OCI-LY7 (cell line): ENCODE measurements around the gene UACA. TPM values are rescaled to one million over a fixed set of nuclear protein-coding genes. Genes with fewer than 3 reads are reported as not detected.

ENCODE experiments used
- BruUV-seq: library from RNA; stranded (reverse); fragments of 400-500 nt; replicated peaks from 2 replicates; lab custom pipeline; 2021; lab: Mats Ljungman, UMichigan
- CTCF ChIA-PET: fragments of 300-600 bp; sonication (Branson Sonifier 250); formaldehyde crosslinking; loops from one replicate; lab custom pipeline; 2022; ENCODE audit warnings: antibody characterized with exemption; ENCODE audit not compliant: unreplicated experiment; lab: Charles Lee
- POLR2A ChIA-PET: fragments of 300-600 bp; sonication (Branson Sonifier 250); formaldehyde crosslinking; loops from one replicate; lab custom pipeline; 2022; ENCODE audit warnings: antibody characterized with exemption; lab: Charles Lee
- DNase-seq: peaks from one replicate; pipeline ENCODE4 v3.0.0-alpha.2; 2015; ENCODE audit warnings: low spot score
- H2AFZ ChIP-seq: fragments of 200-600 bp; sonication (generic), shearing (Covaris generic); 2 replicates; pipeline ENCODE4 v1.6.1; 2014; ENCODE audit warnings: mild to moderate bottlenecking, antibody characterized with exemption, low read length, moderate library complexity
- H3K27ac ChIP-seq: fragments of 200-600 bp; sonication (generic); 2 replicates; pipeline ENCODE4 v1.5.1; 2014; ENCODE audit warnings: mixed run types, low read depth, mild to moderate bottlenecking, moderate library complexity, low read length, inconsistent platforms; ENCODE audit not compliant: poor library complexity, severe bottlenecking
- H3K36me3 ChIP-seq: fragments of 200-600 bp; sonication (generic); 2 replicates; pipeline ENCODE4 v1.6.1; 2014; ENCODE audit warnings: mild to moderate bottlenecking, antibody characterized with exemption, low read length, moderate library complexity, mixed read lengths; ENCODE audit not compliant: insufficient read depth
- H3K4me1 ChIP-seq: fragments of 200-600 bp; sonication (generic); 2 replicates; pipeline ENCODE4 v1.5.1; 2014; ENCODE audit warnings: mild to moderate bottlenecking, low read length; ENCODE audit not compliant: insufficient read depth, poor library complexity, severe bottlenecking
- H3K4me2 ChIP-seq: fragments of 200-600 bp; sonication (generic); 2 replicates; pipeline ENCODE4 v1.6.1; 2014; ENCODE audit warnings: mild to moderate bottlenecking, low read length
- H3K4me3 ChIP-seq: fragments of 200-600 bp; sonication (generic); 2 replicates; pipeline ENCODE4 v1.5.1; 2014; ENCODE audit warnings: mild to moderate bottlenecking, low read depth, low read length; ENCODE audit not compliant: poor library complexity, severe bottlenecking
- H3K79me2 ChIP-seq: fragments of 200-600 bp; sonication (generic); 2 replicates; pipeline ENCODE4 v1.6.1; 2016; ENCODE audit warnings: low read depth, mild to moderate bottlenecking, low read length, moderate library complexity, mixed read lengths; ENCODE audit not compliant: insufficient read depth
- H3K9me2 ChIP-seq: fragments of 200-600 bp; sonication (generic); 2 replicates; pipeline ENCODE4 v1.6.1; 2016; ENCODE audit warnings: mild to moderate bottlenecking, low read length, mixed read lengths; ENCODE audit not compliant: insufficient read depth
- H3K9me3 ChIP-seq: fragments of 200-600 bp; sonication (generic); 2 replicates; pipeline ENCODE4 v1.6.1; 2014; ENCODE audit warnings: mild to moderate bottlenecking, mixed run types, low read length, mixed read lengths
- H4K20me1 ChIP-seq: fragments of 200-600 bp; sonication (generic); 2 replicates; pipeline ENCODE4 v1.6.1; 2014; ENCODE audit warnings: mild to moderate bottlenecking, antibody characterized with exemption, low read length, moderate library complexity, mixed read lengths; ENCODE audit not compliant: insufficient read depth
- EZH2phosphoT487 ChIP-seq: fragments of 200-600 bp; sonication (generic); IDR thresholded peaks from 2 replicates; pipeline ENCODE4 v1.6.1; 2018; ENCODE audit warnings: low read depth, borderline replicate concordance, mild to moderate bottlenecking, mixed run types, antibody characterized with exemption, low read length, moderate library complexity, mixed read lengths
- intact Hi-C: fragments of 100-400 bp; cut with micrococcal nuclease; formaldehyde crosslinking; loops from one replicate; pipeline ENCODE4 v1.10.0; 2022; ENCODE audit not compliant: unreplicated experiment
- total RNA-seq, 2 experiments: library from RNA; depleted of rRNA in 1 of 2; stranded (reverse); fragments of >200 nt in 1 of 2; shearing (Covaris generic) in 1 of 2; gene quantifications; 2 replicates each; pipeline ENCODE4 v1.2.3, GENCODE V29; 2014 to 2022
- TF ChIP-seq, protein P1 (sequence below): fragments of 200-600 bp; sonication (generic); conservative IDR thresholded peaks from 2 replicates; pipeline ENCODE4 v1.5.1; 2014; ENCODE audit warnings: mild to moderate bottlenecking, antibody characterized with exemption, low read length, moderate library complexity, mixed read lengths

UACA gene
- total RNA-seq, 2 experiments from 2014 or later = not detected

DNA sequence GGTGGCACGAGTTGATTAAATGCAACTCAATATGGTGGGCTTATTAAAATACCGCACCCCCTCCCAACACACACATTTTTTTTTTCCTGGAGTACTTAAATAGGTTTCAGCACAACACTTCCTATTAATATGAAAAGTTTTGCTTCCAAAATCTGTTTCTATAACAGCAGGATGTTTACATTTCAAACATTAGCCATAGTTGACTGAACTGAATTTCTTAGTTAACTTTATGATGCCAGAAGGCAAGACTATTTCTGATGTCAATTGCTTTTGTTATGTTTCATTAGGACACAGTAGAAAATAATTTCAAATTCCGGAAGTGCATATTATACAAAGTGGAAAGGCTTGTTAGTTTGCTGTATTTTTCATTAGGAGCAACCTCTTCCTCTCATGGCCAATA, 104.7 kb downstream of the UACA start:
- H3K4me1 ChIP-seq = no peaks in the 10 kb centered on the region
- no peaks in the 10 kb centered on the region for H3K36me3 ChIP-seq
- no peak for DNase-seq
- H4K20me1 ChIP-seq = no peaks in the 10 kb centered on the region
- POLR2A ChIA-PET = no interaction called here
- H3K79me2 ChIP-seq = no peaks in the 10 kb centered on the region
- TF ChIP-seq, protein P1, sequence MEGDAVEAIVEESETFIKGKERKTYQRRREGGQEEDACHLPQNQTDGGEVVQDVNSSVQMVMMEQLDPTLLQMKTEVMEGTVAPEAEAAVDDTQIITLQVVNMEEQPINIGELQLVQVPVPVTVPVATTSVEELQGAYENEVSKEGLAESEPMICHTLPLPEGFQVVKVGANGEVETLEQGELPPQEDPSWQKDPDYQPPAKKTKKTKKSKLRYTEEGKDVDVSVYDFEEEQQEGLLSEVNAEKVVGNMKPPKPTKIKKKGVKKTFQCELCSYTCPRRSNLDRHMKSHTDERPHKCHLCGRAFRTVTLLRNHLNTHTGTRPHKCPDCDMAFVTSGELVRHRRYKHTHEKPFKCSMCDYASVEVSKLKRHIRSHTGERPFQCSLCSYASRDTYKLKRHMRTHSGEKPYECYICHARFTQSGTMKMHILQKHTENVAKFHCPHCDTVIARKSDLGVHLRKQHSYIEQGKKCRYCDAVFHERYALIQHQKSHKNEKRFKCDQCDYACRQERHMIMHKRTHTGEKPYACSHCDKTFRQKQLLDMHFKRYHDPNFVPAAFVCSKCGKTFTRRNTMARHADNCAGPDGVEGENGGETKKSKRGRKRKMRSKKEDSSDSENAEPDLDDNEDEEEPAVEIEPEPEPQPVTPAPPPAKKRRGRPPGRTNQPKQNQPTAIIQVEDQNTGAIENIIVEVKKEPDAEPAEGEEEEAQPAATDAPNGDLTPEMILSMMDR = no peak
- TF ChIP-seq EZH2phosphoT487 = no peak
- no peaks in the 10 kb centered on the region for H3K9me3 ChIP-seq
- H3K9me2 ChIP-seq = no peaks in the 10 kb centered on the region
- H3K4me2 ChIP-seq = no peak overlapping the region
- intact Hi-C loops = no loop called here
- BruUV-seq = no TSS peak
- no peak overlapping the region for H3K4me3 ChIP-seq
- no peak overlapping the region for H2AFZ ChIP-seq
- CTCF ChIA-PET = no interaction called here
- H3K27ac ChIP-seq = no peak overlapping the region

DNA sequence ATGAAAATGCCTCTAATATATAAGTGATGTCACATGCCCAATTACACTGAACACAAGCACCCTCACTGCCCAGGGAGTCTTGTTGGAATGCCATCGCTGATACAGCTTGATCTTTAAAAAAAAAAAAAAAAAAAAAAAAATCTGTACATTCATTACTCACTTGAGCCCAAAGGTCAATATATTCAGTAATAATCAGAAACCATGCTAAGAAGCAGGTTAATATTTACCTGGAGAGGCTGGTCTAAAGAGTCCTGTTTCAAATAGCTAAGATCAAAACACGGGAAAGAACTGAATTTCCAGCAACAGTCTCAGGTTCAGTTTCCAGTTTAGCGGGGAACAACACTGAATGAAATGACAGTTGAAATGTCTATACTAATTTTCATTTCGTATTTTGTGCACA, 109.9 kb downstream of the UACA start:
- no peak for DNase-seq
- Histone ChIP-seq H3K4me2 (no peak overlapping the region), H3K36me3 (no peaks in the 10 kb centered on the region), H2AFZ (no peak overlapping the region), H3K9me3 (no peaks in the 10 kb centered on the region), H3K4me3 (no peak overlapping the region), H3K4me1 (no peaks in the 10 kb centered on the region), H3K9me2 (no peaks in the 10 kb centered on the region), H3K79me2 (no peaks in the 10 kb centered on the region), H4K20me1 (no peaks in the 10 kb centered on the region), H3K27ac (no peak overlapping the region)
- TF ChIP-seq EZH2phosphoT487 = no peak
- TF ChIP-seq, protein P1 = no peak
- POLR2A ChIA-PET = interaction anchor here (0.6 to 0.7 kb wide), 2 partner anchors 72 to 1354 kb away, joined by 3 read pairs; no protein-coding TSS in a partner anchor
- CTCF ChIA-PET = no interaction called here
- BruUV-seq = no TSS peak
- intact Hi-C loops = no loop called here

DNA sequence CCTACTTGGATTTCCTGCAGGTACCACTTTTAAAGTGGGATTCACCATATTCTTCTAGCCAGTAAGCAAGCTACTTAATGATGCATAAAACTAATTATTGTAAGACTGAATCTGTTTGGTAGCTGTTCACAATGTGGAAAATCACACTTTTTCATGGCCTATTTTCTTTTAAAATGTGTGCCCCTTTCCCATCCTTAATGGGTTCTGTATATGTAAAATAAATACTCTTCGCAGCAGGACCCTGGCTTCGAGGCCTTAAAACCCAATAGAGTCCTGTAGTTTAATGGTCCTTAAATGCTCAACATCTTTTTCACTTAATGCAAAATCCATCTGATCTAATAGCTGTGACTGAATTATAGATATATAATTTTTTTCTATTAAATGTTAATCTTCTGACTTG, 111.0 kb downstream of the UACA start:
- Histone ChIP-seq H3K4me2 (no peak overlapping the region), H3K4me1 (no peaks in the 10 kb centered on the region), H3K36me3 (no peaks in the 10 kb centered on the region), H3K4me3 (no peak overlapping the region), H3K9me3 (no peaks in the 10 kb centered on the region), H3K27ac (no peak overlapping the region), H3K9me2 (no peaks in the 10 kb centered on the region), H3K79me2 (no peaks in the 10 kb centered on the region), H4K20me1 (no peaks in the 10 kb centered on the region), H2AFZ (no peak overlapping the region)
- TF ChIP-seq, protein P1 = no peak
- TF ChIP-seq EZH2phosphoT487 = no peak
- ChIA-PET POLR2A (no interaction called here), CTCF (no interaction called here)
- no peak for DNase-seq
- no TSS peak for BruUV-seq
- intact Hi-C loops = no loop called here
